Peyer's patch (tissue), 4 donors: ENCODE measurements around the gene SSPN.

Source experiments
- POLR2A ChIP-seq, 2 donors: fragments of 450-650 bp; IDR thresholded peaks; one replicate each; pipeline ENCODE4 v1.5.1; 2017; ENCODE audit warnings: antibody characterized with exemption in 2 of 2, mild to moderate bottlenecking in 2 of 2, moderate library complexity in 2 of 2
- TF ChIP-seq, protein P1 (sequence below), 6 experiments: fragments of 450-650 bp in 4 of 6; fragments of 200-600 bp in 2 of 6; sonication (generic) in 1 of 6; IDR thresholded peaks; one replicate each; pipeline ENCODE4 v1.5.1; 2017 to 2019; ENCODE audit warnings: antibody characterized with exemption in 6 of 6, mild to moderate bottlenecking in 3 of 6, moderate library complexity in 1 of 6

DNA sequence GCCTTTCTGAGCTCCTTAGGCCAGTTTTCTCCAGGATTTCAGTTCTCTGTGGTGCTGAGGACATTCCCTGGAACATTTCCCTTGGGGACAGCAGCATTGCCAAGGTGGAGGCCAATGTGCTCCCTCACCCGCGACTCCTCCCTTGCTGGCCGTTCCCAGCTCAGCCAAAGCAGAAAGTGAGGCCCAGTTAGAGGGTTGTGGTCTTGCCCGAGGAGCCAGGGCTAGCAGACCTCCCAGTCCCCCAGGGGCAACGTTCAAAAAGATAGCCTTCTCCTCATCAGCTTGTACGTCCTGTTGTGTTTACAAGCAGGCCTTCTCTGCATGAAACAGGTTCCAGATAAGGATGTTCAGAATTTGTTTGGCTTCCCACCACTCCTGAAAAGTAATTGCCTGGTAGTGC, 78.4 kb downstream of the SSPN start:
- TF ChIP-seq, protein P1, sequence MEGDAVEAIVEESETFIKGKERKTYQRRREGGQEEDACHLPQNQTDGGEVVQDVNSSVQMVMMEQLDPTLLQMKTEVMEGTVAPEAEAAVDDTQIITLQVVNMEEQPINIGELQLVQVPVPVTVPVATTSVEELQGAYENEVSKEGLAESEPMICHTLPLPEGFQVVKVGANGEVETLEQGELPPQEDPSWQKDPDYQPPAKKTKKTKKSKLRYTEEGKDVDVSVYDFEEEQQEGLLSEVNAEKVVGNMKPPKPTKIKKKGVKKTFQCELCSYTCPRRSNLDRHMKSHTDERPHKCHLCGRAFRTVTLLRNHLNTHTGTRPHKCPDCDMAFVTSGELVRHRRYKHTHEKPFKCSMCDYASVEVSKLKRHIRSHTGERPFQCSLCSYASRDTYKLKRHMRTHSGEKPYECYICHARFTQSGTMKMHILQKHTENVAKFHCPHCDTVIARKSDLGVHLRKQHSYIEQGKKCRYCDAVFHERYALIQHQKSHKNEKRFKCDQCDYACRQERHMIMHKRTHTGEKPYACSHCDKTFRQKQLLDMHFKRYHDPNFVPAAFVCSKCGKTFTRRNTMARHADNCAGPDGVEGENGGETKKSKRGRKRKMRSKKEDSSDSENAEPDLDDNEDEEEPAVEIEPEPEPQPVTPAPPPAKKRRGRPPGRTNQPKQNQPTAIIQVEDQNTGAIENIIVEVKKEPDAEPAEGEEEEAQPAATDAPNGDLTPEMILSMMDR (IDR thresholded peaks at IDR 0.05): no peak
- TF ChIP-seq POLR2A (IDR thresholded peaks at IDR 0.05): no peak
